Adipocyte (in vitro differentiated cells): ENCODE data around the gene TALDO1.
A peak's percentile ranks its signal among the peaks of the same experiment; 100 is the strongest.

Experiments used
- DNase-seq: peaks from one replicate; pipeline ENCODE4 v3.0.0-alpha.2; 2015; ENCODE audit warnings: low read depth
- H3K27me3 ChIP-seq: replicated peaks from 2 replicates; pipeline ENCODE4 v1.7.0; 2013; ENCODE audit warnings: mild to moderate bottlenecking, low read length, moderate library complexity; ENCODE audit not compliant: control insufficient read depth, insufficient read depth
- H3K36me3 ChIP-seq: 2 replicates; pipeline ENCODE4 v1.7.0; 2013; ENCODE audit warnings: low read length, mild to moderate bottlenecking, moderate library complexity; ENCODE audit not compliant: control insufficient read depth, insufficient read depth, severe bottlenecking
- H3K4me1 ChIP-seq: 2 replicates; pipeline ENCODE4 v1.7.0; 2013; ENCODE audit warnings: mild to moderate bottlenecking, low read length, moderate library complexity; ENCODE audit not compliant: control insufficient read depth, insufficient read depth
- H3K4me3 ChIP-seq: 2 replicates; pipeline ENCODE4 v1.7.0; 2013; ENCODE audit warnings: mild to moderate bottlenecking, low read length, moderate library complexity
- H3K9ac ChIP-seq: 2 replicates; pipeline ENCODE4 v1.7.0; 2013; ENCODE audit warnings: mild to moderate bottlenecking, low read length, moderate library complexity
- H3K9me3 ChIP-seq: 2 replicates; pipeline ENCODE4 v1.7.0; 2013; ENCODE audit warnings: mild to moderate bottlenecking, low read length, moderate library complexity; ENCODE audit not compliant: control insufficient read depth

TALDO1 gene

DNA sequence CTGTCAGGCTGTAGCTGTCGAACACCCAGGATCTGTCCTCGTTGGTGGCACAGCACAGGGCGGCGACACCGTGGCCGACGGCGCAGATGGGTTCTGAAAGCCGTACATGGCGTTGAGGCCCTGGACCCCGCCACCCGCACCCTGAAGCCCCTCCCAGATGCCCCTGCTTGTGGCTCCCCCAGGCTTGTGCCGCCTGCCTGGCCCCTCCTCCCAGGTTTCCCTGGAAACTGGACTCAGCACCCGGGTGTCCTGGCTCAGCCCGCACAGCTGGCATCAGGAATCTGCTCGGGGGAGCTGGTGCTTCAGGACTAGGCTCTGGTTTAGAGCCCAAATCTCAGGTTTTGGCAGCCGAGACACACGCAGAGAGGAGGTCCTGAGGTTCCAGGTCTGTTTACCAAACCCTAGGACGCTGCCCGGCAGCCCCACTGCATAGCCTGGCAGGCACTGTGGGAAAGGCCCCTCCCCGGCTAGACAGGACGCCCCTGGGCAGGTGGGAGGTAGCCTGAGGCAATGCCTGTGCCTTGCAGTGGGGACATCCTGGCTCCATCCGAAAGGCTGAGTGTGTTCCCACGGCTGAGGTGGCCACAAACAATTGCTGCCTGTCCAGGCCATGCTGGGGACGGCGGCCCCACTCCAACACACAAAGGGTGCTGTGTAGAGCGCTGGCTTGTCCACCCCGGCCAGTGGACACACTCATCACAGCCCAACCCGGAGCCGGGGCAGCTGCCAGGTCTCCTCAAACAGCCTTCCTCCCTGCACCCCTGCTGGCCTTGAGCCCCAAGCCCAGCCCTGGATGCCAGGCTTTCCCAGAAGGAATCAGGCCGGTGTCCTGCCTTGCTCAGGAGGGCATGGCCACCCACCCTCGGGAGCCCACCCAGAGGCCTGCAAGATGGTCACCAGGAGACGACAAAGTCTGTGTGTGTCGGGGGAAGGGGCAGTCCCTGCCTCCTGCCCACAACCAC is 25.4 kb downstream of the TALDO1 start:
- H3K9me3 ChIP-seq: no peaks in the 10 kb centered on the region
- DNase-seq: no peak
- H3K27me3 ChIP-seq: no peaks in the 10 kb centered on the region
- peaks cover 11% of the 10 kb centered on the region for H3K4me1 ChIP-seq
- no peak overlapping the region for H3K4me3 ChIP-seq
- no peak overlapping the region for H3K9ac ChIP-seq
- H3K36me3 ChIP-seq: peaks cover 50% of the 10 kb centered on the region

DNA sequence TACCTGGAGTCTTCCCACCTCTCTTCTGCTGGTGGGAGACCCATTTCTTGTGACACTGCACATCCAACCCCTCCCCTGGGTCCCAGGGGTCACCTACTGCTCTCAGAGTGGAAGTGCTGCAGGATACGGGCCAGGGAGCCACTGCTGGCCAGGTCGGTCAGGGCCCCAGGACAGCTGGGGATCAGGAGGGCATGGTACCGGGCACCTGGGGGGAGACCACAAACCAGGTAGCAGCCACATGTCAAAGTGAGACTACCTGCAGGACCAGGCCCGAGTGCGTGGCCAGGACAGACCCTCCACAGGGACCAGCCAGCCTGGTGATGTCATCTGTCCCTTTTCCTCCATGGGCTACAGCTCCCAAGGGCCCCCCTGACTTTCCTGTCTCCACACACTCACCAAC is 26.2 kb downstream of the TALDO1 start:
- H3K4me1 ChIP-seq: peaks cover 16% of the 10 kb centered on the region
- DNase-seq: no peak
- no peaks in the 10 kb centered on the region for H3K27me3 ChIP-seq
- peak overlapping the region; percentile 45 for H3K9ac ChIP-seq
- H3K9me3 ChIP-seq: no peaks in the 10 kb centered on the region
- H3K36me3 ChIP-seq: peaks cover 47% of the 10 kb centered on the region
- no peak overlapping the region for H3K4me3 ChIP-seq

DNA sequence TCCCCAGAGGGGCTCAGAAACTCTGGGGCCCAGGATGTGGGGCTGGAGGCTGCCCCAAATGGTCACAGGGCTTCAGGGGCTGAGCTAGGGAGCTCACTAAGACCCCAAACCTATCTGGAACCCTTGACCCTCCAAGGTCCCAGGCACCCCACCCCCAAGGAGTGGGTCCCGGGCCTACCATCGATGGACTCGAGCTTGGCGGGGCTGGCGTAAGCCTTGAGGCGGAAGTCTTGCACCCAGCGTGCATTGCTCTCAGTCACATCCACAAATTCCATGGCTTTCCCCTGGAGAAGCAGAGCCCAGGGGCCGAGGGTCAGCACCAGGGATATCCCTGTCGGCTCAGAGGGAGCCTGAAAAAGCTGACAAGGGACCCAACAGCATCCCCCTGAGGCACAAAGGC is 26.6 kb downstream of the TALDO1 start:
- peaks cover 18% of the 10 kb centered on the region for H3K4me1 ChIP-seq
- peaks cover 47% of the 10 kb centered on the region for H3K36me3 ChIP-seq
- H3K27me3 ChIP-seq: no peaks in the 10 kb centered on the region
- DNase-seq: no peak
- H3K9me3 ChIP-seq: no peaks in the 10 kb centered on the region
- H3K9ac ChIP-seq: peak overlapping the region; percentile 45
- H3K4me3 ChIP-seq: no peak overlapping the region

DNA sequence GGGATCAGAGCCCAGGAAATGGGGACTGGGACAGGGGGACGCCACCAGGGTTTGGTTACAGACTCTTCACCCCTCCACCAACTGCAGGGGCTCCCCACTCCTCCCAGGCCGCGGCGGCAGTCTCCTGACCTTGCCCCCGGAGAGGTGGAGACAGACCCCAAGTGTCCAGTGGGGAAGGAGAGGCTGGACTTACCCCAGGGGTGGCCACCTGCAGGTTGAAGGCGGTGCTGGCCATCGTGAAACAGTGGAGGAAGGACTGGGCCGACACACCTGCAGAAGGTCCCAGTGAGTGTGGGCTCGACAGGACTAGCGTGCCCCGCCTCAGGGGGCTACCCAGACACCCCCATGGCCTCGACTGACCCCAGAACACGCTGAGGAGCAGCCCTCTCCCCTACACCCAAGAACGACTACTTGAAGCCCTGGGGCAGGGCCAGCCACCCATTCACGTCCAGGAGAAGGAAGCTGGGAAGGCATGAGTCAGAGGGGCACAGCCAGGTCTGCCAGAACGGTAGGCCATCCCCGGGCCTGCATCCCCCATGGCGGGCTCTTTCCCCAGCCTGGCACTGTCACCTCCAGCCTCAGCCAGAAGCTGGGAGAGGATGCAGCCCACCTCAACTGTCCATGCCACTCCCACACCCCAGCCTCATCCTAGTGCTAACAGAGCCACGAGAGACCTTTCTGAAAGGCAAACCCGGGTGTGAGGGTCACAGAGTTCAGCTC is 27.8 kb downstream of the TALDO1 start:
- peaks cover 20% of the 10 kb centered on the region for H3K4me1 ChIP-seq
- no peaks in the 10 kb centered on the region for H3K9me3 ChIP-seq
- peaks cover 47% of the 10 kb centered on the region for H3K36me3 ChIP-seq
- H3K4me3 ChIP-seq: peak overlapping the region; percentile 91
- DNase-seq: no peak
- H3K27me3 ChIP-seq: no peaks in the 10 kb centered on the region
- peak overlapping the region; percentile 91 for H3K9ac ChIP-seq

DNA sequence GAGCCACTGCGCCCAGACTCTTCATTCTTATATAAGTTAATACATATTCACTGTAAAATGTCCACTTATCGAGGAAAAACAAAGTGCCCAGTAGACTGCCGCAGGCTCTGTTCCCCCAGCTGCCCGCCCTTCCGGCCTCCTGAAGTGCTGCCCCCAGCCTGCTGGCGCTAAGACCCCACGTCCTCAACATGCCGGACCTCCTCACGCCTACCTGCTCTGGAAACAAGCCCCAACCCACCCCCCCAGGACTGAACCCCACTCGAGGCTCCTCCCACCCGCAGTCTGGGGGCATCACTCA is 28.9 kb downstream of the TALDO1 start:
- peak overlapping the region; percentile 91 for H3K9ac ChIP-seq
- H3K4me3 ChIP-seq: peak overlapping the region; percentile 91
- H3K9me3 ChIP-seq: no peaks in the 10 kb centered on the region
- no peaks in the 10 kb centered on the region for H3K27me3 ChIP-seq
- DNase-seq: no peak
- peaks cover 20% of the 10 kb centered on the region for H3K4me1 ChIP-seq
- H3K36me3 ChIP-seq: peaks cover 38% of the 10 kb centered on the region

DNA sequence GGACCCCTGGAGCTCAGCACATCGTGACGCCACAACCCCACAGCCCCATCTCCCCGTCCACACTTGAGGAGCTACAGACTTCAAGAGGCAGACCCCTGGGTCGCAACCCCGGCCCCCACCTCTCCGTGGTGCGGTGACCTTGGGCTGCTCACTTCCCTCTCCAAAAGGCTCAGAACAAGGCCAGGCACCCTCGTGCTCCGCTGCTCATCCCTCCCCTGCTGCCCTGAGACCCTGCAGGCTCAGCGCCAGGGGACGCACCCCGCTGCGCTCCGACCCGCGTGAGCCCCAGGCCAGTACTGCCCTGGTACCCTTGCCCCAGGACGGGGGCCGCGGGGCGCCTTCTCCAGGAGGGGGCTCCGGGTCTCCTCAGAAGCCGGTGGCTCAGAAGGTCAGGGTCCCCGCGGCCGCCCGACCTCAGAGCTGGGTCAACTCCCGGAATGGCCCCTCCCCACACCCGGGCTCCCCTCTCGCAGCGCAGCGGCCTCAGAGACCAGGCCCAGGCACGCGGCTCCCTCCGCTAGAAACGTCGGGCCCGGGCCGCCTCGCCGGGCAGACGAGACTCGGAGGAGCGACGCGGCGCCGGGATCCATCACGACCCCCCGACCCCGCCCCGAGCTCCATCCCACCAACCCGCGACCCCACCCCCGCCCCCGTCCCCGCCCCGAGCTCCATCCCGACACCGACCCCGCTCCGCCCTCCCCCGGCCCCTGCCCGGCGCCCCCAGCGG is 29.5 kb downstream of the TALDO1 start:
- DNase-seq: peak; percentile 74
- Histone ChIP-seq H3K9me3 (no peaks in the 10 kb centered on the region), H3K36me3 (peaks cover 33% of the 10 kb centered on the region), H3K27me3 (no peaks in the 10 kb centered on the region), H3K9ac (peak overlapping the region; percentile 91), H3K4me1 (peaks cover 20% of the 10 kb centered on the region), H3K4me3 (peak overlapping the region; percentile 91)

DNA sequence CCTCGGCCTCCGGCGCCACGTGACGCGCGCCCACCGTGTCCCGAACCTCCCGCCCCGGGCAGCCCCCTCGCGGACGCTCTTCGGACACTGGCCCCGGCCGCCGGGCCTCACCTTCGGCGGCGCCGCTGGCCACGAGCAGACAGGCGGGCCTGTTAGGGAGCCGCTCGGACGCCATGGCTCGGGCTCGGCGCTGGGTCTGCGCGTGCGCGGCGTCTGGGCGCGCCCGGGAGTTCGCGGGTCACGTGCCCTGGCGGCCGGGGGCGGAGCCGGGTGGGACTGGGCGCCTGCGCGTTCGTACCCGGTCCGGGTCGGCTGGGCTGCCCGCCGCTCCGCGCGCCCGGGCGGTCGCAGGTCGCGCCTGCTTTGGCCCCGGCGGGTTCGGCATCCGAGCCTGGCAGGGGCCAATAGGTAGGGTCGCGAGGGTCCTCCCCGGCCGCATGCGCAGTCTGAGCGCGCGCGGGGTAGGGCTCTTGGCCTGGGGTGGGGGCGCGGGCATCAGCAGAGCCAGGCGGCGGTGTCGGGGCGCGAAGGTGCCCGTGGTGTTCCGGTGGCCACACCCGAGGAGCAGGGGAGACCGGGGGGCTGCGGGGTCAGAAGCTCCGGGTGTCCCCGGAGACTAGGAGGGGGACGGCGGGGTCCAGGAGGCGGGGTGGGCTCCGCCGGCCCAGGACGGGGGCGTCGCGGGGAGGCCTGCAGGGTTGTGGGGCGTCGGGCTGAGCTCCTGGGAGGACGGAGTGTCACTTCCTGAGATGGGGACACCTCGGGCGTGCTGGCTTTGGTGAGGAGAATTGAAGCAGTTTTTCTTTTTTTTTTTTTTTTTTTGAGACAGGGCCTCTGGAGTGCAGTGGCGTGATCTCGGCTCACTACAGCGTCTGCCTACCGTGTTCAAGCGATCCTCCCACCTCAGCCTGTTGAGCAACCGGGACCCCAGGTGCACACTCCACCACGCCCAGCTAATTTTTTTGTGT is 30.3 kb downstream of the TALDO1 start, which contains the start of gene GATD1:
GATD1 (minus strand) TSS at position 200 of the 968 bp plus-strand sequence; CDS start at position 175, 25 bp downstream.
- Histone ChIP-seq H3K36me3 (peaks cover 26% of the 10 kb centered on the region), H3K27me3 (no peaks in the 10 kb centered on the region), H3K9ac (peak within 1 kb of the TSS; percentile 91), H3K4me3 (peak within 1 kb of the TSS; percentile 91), H3K9me3 (no peaks in the 10 kb centered on the region), H3K4me1 (peaks cover 20% of the 10 kb centered on the region)
- peak; percentile 96 for DNase-seq

DNA sequence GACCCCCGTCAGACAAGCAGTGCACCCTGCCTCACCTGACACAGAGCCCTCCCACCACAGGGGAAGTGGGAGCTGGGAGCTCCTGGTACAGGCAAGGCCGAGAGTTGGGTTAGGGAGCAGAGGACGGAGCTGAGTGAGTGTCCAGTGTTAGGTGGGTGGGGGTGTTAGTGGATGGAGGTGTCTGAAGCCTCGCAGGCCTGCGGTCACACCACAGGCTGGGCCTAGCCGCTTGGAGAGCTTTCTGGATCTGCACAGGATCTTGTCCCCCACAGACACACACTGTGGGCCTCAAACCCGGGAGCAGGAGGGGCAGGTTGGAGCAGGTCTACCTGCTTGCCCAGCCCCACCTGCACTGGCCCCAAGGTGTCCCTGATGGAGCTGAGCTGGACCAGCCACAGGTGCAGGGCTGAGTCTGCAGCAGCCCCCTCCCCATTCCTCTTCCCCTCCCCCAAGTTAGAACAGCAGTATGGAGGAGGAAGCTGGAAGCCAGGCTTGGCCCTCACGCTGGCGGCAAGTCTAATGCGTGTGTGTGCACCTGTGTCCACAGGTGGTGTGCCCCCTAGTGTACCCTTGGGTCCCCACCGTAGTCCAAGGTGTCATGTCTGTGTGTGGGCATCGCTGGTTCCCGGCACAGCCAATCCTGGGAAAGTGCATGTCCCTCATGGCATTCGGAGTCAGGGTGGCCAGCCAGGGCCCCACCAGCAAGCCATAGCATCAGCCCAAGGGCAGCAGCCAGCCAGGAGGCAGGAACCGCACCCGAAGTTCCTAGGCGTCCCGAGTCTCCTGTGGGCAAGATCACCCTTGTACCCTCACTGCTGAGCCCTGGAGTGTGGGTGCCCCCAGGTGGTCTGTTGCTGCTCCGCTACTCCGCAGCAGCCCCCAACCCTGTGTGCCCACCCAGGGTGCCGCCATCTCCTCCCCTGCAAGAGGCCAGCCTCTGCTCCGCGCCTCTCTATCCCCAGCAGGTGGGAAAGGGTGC is 32.0 kb downstream of the TALDO1 start:
- no peaks in the 10 kb centered on the region for H3K9me3 ChIP-seq
- no peak overlapping the region for H3K4me3 ChIP-seq
- no peak for DNase-seq
- H3K27me3 ChIP-seq: no peaks in the 10 kb centered on the region
- peaks cover 28% of the 10 kb centered on the region for H3K4me1 ChIP-seq
- peaks cover 11% of the 10 kb centered on the region for H3K36me3 ChIP-seq
- H3K9ac ChIP-seq: no peak overlapping the region

DNA sequence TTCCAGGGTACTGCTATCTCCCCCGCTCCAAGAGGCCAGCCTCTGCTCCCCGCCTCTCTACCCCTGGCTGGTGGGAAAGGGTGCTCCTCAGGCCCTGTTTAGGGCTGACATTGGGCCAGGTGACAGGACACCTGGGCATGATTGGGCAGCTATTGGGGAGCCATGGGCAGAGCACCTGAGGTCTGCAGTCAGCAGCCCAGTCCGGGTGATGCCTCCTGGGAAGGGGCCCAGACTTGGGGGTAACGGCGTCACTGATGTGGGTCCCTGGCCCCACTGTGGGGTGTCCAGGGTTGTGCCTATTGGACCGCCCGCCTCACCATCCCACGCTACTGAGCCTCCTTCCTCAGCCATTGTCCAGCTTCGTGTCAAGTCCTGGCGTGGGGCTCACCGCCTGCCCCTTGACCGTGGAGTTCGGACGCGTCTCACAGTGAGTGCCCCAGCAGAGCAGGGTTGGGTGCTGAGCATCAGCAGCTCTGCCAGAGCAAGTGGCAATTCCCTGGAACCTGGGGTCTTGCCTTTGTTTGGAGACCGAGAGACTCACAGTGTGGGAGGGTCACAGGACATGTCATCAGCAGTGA is 32.8 kb downstream of the TALDO1 start:
- Histone ChIP-seq H3K9me3 (no peaks in the 10 kb centered on the region), H3K4me3 (no peak overlapping the region), H3K36me3 (peaks cover 8% of the 10 kb centered on the region), H3K4me1 (peaks cover 24% of the 10 kb centered on the region), H3K9ac (no peak overlapping the region), H3K27me3 (no peaks in the 10 kb centered on the region)
- no peak for DNase-seq
